Erythroblast (primary cell): ENCODE results near the gene PTGFRN.

ENCODE experiments used
- GATA1 ChIP-seq: IDR thresholded peaks from 2 replicates; pipeline ENCODE4 v1.6.1; 2011; ENCODE audit warnings: low read depth, mild to moderate bottlenecking, control low read depth, low read length, moderate library complexity
- POLR2A ChIP-seq: IDR thresholded peaks from 2 replicates; pipeline ENCODE4 v1.6.1; 2011; ENCODE audit warnings: mild to moderate bottlenecking, low read length

GRCh38 chr1:116895073-116895472 lies 14.6 kb upstream of the PTGFRN start:
- no peak for TF ChIP-seq POLR2A
- TF ChIP-seq GATA1 = no peak
